HG02678 (cell line): ENCODE measurements around the gene RBP3.

Experiments
- ATAC-seq: cut with Tn5 transposase; IDR thresholded peaks from one replicate; pipeline ENCODE4 v1.9.1; 2021; ENCODE audit warnings: mild to moderate bottlenecking, moderate library complexity; ENCODE audit not compliant: unreplicated experiment

RBP3 gene

GRCh38 chr10:47354165-47354564 is 6.0 kb downstream of the RBP3 start:
- ATAC-seq = no peak

GRCh38 chr10:47354900-47355299 is 6.7 kb downstream of the RBP3 start:
- ATAC-seq = no peak

GRCh38 chr10:47356708-47357107 is 8.5 kb downstream of the RBP3 start:
- ATAC-seq = no peak

- ATAC-seq = no peak
Measured at GRCh38 chr10:47357131-47357582, 9.0 kb downstream of the RBP3 start.

GRCh38 chr10:47357911-47358310 is 9.7 kb downstream of the RBP3 start:
- no peak for ATAC-seq

GRCh38 chr10:47358457-47358856 is 10.3 kb downstream of the RBP3 start:
- ATAC-seq = no peak

GRCh38 chr10:47359101-47359500 is 10.9 kb downstream of the RBP3 start:
- ATAC-seq = no peak

- ATAC-seq = no peak
Measured at GRCh38 chr10:47359626-47360418, 11.7 kb downstream of the RBP3 start.

- no peak for ATAC-seq
Measured at GRCh38 chr10:47360419-47361040, 12.4 kb downstream of the RBP3 start.

- ATAC-seq = no peak
Measured at GRCh38 chr10:47361293-47361692, 13.1 kb downstream of the RBP3 start.

GRCh38 chr10:47362199-47362598 is 14.0 kb downstream of the RBP3 start:
- ATAC-seq = no peak

GRCh38 chr10:47363781-47364180 is 15.6 kb downstream of the RBP3 start:
- ATAC-seq = no peak

- ATAC-seq = no peak
Measured at GRCh38 chr10:47364366-47364765, 16.2 kb downstream of the RBP3 start.

GRCh38 chr10:47364911-47365310 is 16.7 kb downstream of the RBP3 start:
- ATAC-seq = no peak

- no peak for ATAC-seq
Measured at GRCh38 chr10:47365431-47366180, 17.4 kb downstream of the RBP3 start.

- no peak for ATAC-seq
Measured at GRCh38 chr10:47366181-47366631, 18.0 kb downstream of the RBP3 start.

- no peak for ATAC-seq
Measured at GRCh38 chr10:47366731-47367460, 18.7 kb downstream of the RBP3 start.

- no peak for ATAC-seq
Measured at GRCh38 chr10:47367646-47368045, 19.5 kb downstream of the RBP3 start.

GRCh38 chr10:47368431-47369180 is 20.4 kb downstream of the RBP3 start:
- no peak for ATAC-seq

GRCh38 chr10:47369251-47369894 is 21.2 kb downstream of the RBP3 start:
- no peak for ATAC-seq
